ENCODE results near the gene CEACAM5. TPM values are rescaled to one million over a fixed set of nuclear protein-coding genes. Genes with fewer than 3 reads are reported as not detected.
"Not testable (repeated sequence)": the region's sequence is repeated elsewhere in the genome, so short reads cannot be mapped to it uniquely, and the experiment has no call there.

CEACAM5 gene
- total RNA-seq, 1 donor from 2014 or later: not detected

DNA sequence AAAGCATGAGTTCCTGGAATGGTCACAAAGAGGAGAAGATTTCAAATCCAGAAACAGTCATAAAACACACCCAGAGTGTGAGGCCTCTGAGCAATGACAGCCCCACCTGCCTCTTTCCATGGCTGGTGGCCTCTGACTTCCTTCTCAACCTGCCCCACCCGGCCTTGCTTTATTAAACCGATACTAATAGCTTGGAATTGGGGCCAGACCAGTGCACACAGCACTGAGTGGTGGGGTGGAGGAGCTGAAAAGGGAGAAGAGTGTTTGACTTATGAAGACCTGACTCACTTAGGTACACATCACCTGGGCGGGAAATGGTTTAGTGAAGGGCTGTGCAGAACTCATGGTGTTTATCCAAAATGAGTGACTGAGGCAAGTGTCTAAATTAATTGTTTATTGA lies 26.2 kb downstream of the CEACAM5 start:
- DNase-seq (ENCODE audit: low spot score): no peak
- intact Hi-C loops (cut with micrococcal nuclease): no loop called here
- H3K27me3 Mint-ChIP-seq (ENCODE audit: insufficient read depth): peaks cover 46% of the 10 kb centered on the region
- no peak overlapping the region for H3K4me3 Mint-ChIP-seq
- no peaks in the 10 kb centered on the region for H3K9me3 Mint-ChIP-seq
- no peaks in the 10 kb centered on the region for H3K4me1 Mint-ChIP-seq (ENCODE audit: low read depth)
- H3K27ac Mint-ChIP-seq: no peak overlapping the region
- no peaks in the 10 kb centered on the region for H3K36me3 Mint-ChIP-seq (ENCODE audit: low read depth)

GRCh38 chr19:41735071-41735600 lies 26.7 kb downstream of the CEACAM5 start:
- Mint-ChIP-seq H3K4me3 (no peak overlapping the region), H3K9me3 (no peaks in the 10 kb centered on the region), H3K27me3 (ENCODE audit: insufficient read depth) (peaks cover 46% of the 10 kb centered on the region), H3K27ac (no peak overlapping the region), H3K36me3 (ENCODE audit: low read depth) (no peaks in the 10 kb centered on the region), H3K4me1 (ENCODE audit: low read depth) (peaks cover 5% of the 10 kb centered on the region)
- intact Hi-C loops (cut with micrococcal nuclease): no loop called here
- DNase-seq (ENCODE audit: low spot score): no peak

DNA sequence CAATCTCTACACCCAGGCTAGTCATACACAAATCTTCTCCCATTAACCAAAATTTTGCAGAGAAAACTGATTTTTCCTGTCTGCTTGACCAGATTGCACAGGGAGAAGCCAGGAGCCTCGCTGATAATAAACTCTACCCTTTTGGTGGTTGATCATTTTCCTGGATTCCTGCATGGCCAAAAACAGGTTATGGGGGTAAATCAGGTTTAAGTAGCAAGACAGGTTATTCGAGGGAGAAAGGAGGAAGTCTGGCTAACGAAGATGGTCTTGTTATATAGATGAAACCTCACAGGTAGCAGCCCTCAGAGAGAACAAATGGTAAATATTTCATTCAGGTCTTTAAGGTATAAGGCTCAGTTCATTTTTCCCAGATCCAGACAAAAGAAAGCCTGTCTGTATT lies 30.9 kb downstream of the CEACAM5 start:
- no peak for DNase-seq (ENCODE audit: low spot score)
- Mint-ChIP-seq H3K4me1 (ENCODE audit: low read depth) (peaks cover 20% of the 10 kb centered on the region), H3K27ac (no peak overlapping the region), H3K9me3 (no peaks in the 10 kb centered on the region), H3K4me3 (no peak overlapping the region), H3K27me3 (ENCODE audit: insufficient read depth) (peaks cover 41% of the 10 kb centered on the region), H3K36me3 (ENCODE audit: low read depth) (no peaks in the 10 kb centered on the region)
- intact Hi-C loops (cut with micrococcal nuclease): no loop called here

DNA sequence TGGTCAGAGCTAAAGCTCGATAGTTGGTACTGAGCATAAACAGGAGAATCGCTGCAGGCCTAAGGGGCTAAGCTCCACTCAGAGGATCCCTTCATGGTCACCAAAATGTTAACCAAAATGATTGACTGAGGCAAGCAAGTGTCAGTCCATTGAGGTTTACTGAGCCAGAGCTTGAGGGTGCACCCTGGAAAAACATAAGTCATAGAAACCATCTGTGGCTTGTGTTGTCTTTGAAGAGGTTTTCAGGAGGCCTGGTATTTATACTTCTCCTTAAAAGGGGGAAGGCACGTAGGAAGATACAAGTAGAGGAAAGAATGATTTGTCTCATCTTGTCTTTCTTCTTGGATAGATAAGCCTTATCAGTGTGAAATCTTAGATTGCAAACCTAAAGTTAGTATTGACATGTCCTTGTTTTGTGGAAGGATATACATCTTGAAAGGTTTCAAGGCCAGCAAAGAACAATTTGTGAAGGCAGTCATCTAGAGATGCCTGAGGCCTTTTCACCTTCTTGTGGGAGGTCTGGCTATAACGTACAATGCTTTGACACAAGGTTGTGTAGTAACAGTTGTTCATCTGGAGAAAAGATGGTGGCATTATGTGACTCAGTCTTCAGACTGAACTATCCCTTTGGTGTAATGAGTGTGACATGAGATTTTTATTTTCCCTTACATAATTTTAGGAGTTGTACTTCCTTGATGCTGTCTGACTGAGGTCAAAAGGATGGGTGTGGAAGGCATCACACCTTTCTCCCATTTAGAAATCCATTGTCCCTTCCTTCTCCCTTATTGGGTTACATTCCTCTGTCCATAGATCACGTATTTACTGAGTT lies 32.2 kb downstream of the CEACAM5 start:
- DNase-seq (ENCODE audit: low spot score): no peak
- H3K27me3 Mint-ChIP-seq (ENCODE audit: insufficient read depth): peaks cover 45% of the 10 kb centered on the region
- no peaks in the 10 kb centered on the region for H3K9me3 Mint-ChIP-seq
- peaks cover 20% of the 10 kb centered on the region for H3K4me1 Mint-ChIP-seq (ENCODE audit: low read depth)
- H3K36me3 Mint-ChIP-seq (ENCODE audit: low read depth): no peaks in the 10 kb centered on the region
- intact Hi-C loops (cut with micrococcal nuclease): loop anchor here (1.0 to 5.0 kb wide), 3 partner anchors 34 to 193 kb away; no protein-coding TSS in a partner anchor
- peak overlapping the region; percentile 66 for H3K27ac Mint-ChIP-seq
- H3K4me3 Mint-ChIP-seq: peak overlapping the region; percentile 3

GRCh38 chr19:41741244-41741554 lies 32.8 kb downstream of the CEACAM5 start:
- DNase-seq (ENCODE audit: low spot score): no peak
- Mint-ChIP-seq H3K4me3 (no peak overlapping the region), H3K36me3 (ENCODE audit: low read depth) (no peaks in the 10 kb centered on the region), H3K4me1 (ENCODE audit: low read depth) (peaks cover 20% of the 10 kb centered on the region), H3K9me3 (no peaks in the 10 kb centered on the region), H3K27ac (peak overlapping the region; percentile 66), H3K27me3 (ENCODE audit: insufficient read depth) (peaks cover 51% of the 10 kb centered on the region)
- intact Hi-C loops (cut with micrococcal nuclease): loop anchor here (2.0 to 5.0 kb wide), 2 partner anchors 148 to 194 kb away; no protein-coding TSS in a partner anchor

DNA sequence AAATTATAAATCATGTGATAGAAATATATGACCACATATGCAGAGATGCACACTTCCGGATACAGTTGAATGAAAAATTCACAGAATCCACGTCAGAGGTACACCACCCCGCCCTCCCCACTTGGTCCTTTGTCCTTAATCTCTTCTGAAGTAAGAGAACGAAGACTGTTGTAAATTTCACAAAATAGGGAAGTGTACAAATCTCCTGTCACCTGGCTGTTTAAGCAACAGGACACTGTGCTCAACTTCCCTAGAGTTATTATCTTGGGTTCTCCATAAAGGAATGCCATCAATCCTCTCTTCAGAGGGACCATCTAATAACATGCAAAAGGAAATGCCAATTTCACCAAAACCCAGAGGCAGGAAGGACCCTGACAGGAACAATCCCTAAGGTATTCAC lies 36.4 kb downstream of the CEACAM5 start:
- intact Hi-C loops (cut with micrococcal nuclease): loop anchor here (5.0 kb wide), 3 partner anchors 53 to 198 kb away; no protein-coding TSS in a partner anchor

DNA sequence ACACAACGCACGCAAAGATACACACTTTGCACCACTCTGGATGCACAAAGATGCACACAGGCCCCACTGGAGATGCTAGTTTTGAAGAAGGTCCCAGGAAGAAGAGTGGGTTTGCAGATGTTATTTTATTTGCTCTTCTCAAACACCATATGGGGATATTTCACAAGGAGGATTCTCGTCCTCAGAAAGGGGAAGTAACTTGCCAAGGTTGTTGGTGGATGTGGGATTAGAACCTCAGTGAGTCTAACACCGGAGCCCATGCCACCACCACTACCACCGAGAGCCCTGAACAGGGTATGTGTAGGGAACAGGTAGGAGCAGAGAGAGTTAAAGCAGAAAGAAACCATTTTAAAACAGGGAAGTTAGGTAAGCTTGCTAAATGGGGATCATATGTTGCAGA lies 37.3 kb downstream of the CEACAM5 start:
- no peaks in the 10 kb centered on the region for H3K36me3 Mint-ChIP-seq (ENCODE audit: low read depth)

More for the DNA sequence above, 36.4 kb downstream of the CEACAM5 start:
- Mint-ChIP-seq H3K36me3 (ENCODE audit: low read depth) (no peaks in the 10 kb centered on the region), H3K27ac (no peak overlapping the region), H3K9me3 (no peaks in the 10 kb centered on the region), H3K4me3 (no peak overlapping the region), H3K4me1 (ENCODE audit: low read depth) (peaks cover 17% of the 10 kb centered on the region), H3K27me3 (ENCODE audit: insufficient read depth) (peaks cover 65% of the 10 kb centered on the region)
- no peak for DNase-seq (ENCODE audit: low spot score)

DNA sequence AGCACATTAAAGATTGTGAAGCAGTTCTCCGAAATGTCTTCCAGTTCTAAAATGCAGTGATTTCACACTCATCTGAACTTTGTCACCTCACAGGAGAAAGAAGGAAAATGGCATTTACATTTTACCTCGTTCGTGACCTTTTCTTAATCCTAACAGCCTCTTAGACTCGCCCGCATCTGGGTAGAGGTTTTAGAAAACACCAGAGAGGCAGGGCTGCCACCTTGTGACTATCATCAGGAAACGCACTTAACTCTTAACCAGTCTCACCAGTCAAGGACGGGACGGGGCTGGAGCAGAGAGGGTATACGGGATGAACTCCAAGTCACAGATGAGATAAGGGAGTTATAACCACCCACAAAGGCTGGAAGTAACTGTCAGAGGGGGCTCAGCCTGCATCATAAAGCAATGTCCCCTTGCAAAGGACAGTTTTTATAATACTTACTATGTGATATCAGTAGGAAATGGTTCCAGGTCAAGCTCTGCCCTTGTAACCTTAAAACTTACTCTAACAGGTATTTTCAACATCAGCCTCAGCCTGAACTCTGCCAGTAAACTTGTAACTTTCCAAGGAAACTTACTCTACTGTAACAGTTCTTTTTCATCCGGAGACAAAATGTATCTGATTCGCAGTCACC lies 38.3 kb downstream of the CEACAM5 start:
- Mint-ChIP-seq H3K4me1 (ENCODE audit: low read depth) (no peaks in the 10 kb centered on the region), H3K27ac (no peak overlapping the region), H3K9me3 (no peaks in the 10 kb centered on the region), H3K36me3 (ENCODE audit: low read depth) (no peaks in the 10 kb centered on the region), H3K4me3 (no peak overlapping the region), H3K27me3 (ENCODE audit: insufficient read depth) (peaks cover 75% of the 10 kb centered on the region)
- intact Hi-C loops (cut with micrococcal nuclease): loop anchor here (1.0 to 5.0 kb wide), 3 partner anchors 40 to 104 kb away; no protein-coding TSS in a partner anchor
- DNase-seq (ENCODE audit: low spot score): peak; percentile 22

More for the DNA sequence above, 37.3 kb downstream of the CEACAM5 start:
- no peak overlapping the region for H3K4me3 Mint-ChIP-seq
- peaks cover 68% of the 10 kb centered on the region for H3K27me3 Mint-ChIP-seq (ENCODE audit: insufficient read depth)
- H3K27ac Mint-ChIP-seq: no peak overlapping the region
- DNase-seq (ENCODE audit: low spot score): no peak
- intact Hi-C loops (cut with micrococcal nuclease): loop anchor here (1.0 to 5.0 kb wide), 3 partner anchors 39 to 103 kb away; no protein-coding TSS in a partner anchor
- peaks cover 8% of the 10 kb centered on the region for H3K4me1 Mint-ChIP-seq (ENCODE audit: low read depth)
- no peaks in the 10 kb centered on the region for H3K9me3 Mint-ChIP-seq

GRCh38 chr19:41748012-41748411 lies 39.6 kb downstream of the CEACAM5 start:
- Mint-ChIP-seq H3K27me3 (ENCODE audit: insufficient read depth) (peaks cover 75% of the 10 kb centered on the region), H3K36me3 (ENCODE audit: low read depth) (no peaks in the 10 kb centered on the region)

GRCh38 chr19:41750248-41751134 lies 42.1 kb downstream of the CEACAM5 start:
- DNase-seq (ENCODE audit: low spot score); H3K9me3 Mint-ChIP-seq; H3K4me1 Mint-ChIP-seq (ENCODE audit: low read depth); intact Hi-C loops (cut with micrococcal nuclease); H3K4me3 Mint-ChIP-seq; H3K27ac Mint-ChIP-seq; H3K36me3 Mint-ChIP-seq (ENCODE audit: low read depth): not testable (repeated sequence)
- H3K27me3 Mint-ChIP-seq (ENCODE audit: insufficient read depth): peaks cover 56% of the 10 kb centered on the region

More at GRCh38 chr19:41748012-41748411, 39.6 kb downstream of the CEACAM5 start:
- no peak for DNase-seq (ENCODE audit: low spot score)
- Mint-ChIP-seq H3K4me1 (ENCODE audit: low read depth) (no peaks in the 10 kb centered on the region), H3K9me3 (no peaks in the 10 kb centered on the region), H3K4me3 (no peak overlapping the region), H3K27ac (no peak overlapping the region)
- intact Hi-C loops (cut with micrococcal nuclease): loop anchor here (5.0 kb wide), 2 partner anchors 56 to 106 kb away; no protein-coding TSS in a partner anchor

- H3K27ac Mint-ChIP-seq: no peak overlapping the region
- no peaks in the 10 kb centered on the region for H3K9me3 Mint-ChIP-seq
- H3K4me1 Mint-ChIP-seq (ENCODE audit: low read depth): peaks cover 5% of the 10 kb centered on the region
- DNase-seq (ENCODE audit: low spot score): peak; percentile 59
- intact Hi-C loops (cut with micrococcal nuclease): loop anchor here (1.0 kb wide), 2 partner anchors 32 to 68 kb away; no protein-coding TSS in a partner anchor
- H3K36me3 Mint-ChIP-seq (ENCODE audit: low read depth): no peaks in the 10 kb centered on the region
- H3K27me3 Mint-ChIP-seq (ENCODE audit: insufficient read depth): peaks cover 43% of the 10 kb centered on the region
- no peak overlapping the region for H3K4me3 Mint-ChIP-seq
Observed at GRCh38 chr19:41753159-41753558, 44.7 kb downstream of the CEACAM5 start.

GRCh38 chr19:41753936-41754529 lies 45.6 kb downstream of the CEACAM5 start:
- no peaks in the 10 kb centered on the region for H3K36me3 Mint-ChIP-seq (ENCODE audit: low read depth)
- peak; percentile 45 for DNase-seq (ENCODE audit: low spot score)

More at GRCh38 chr19:41753936-41754529, 45.6 kb downstream of the CEACAM5 start:
- Mint-ChIP-seq H3K27me3 (ENCODE audit: insufficient read depth) (peaks cover 42% of the 10 kb centered on the region), H3K9me3 (no peaks in the 10 kb centered on the region), H3K4me3 (no peak overlapping the region), H3K4me1 (ENCODE audit: low read depth) (peaks cover 5% of the 10 kb centered on the region), H3K27ac (peak overlapping the region; percentile 25)
- intact Hi-C loops (cut with micrococcal nuclease): loop anchor here (1.0 kb wide), 2 partner anchors 31 to 67 kb away; no protein-coding TSS in a partner anchor

All from activated T-helper 1 cell treated with anti-CD3 and anti-CD28 coated beads, Interleukin-12 subunit alpha, Interleukin-12 subunit beta, Interleukin-2, Interleukin-4 antibody, amounts not matched to agents 30 ng/mL and 10 ng/mL and 1 ng/mL, durations not matched to agents 14 hours and 24 hours and 36 hours (primary cell).